Gastrocnemius medialis (tissue), 4 donors: Measurements from ENCODE around the gene MAP2K6. TPM values are rescaled to one million over a fixed set of nuclear protein-coding genes. Genes with fewer than 3 reads are reported as not detected.

ENCODE experiments used
- ATAC-seq, 2 donors: fragments of 150-250 bp; one replicate each; pipeline ENCODE4 v1.9.1; 2016
- DNase-seq, 2 donors: peaks; one replicate each; pipeline ENCODE4 v3.0.0-alpha.2; 2019
- H3K27ac ChIP-seq, 4 donors: fragments of 200-600 bp; sonication (generic); 1 replicate in 1 of 4; 2 replicates in 3 of 4; pipeline ENCODE4 v1.5.1; 2016 to 2018; ENCODE audit warnings: mild to moderate bottlenecking in 2 of 4, moderate library complexity in 1 of 4
- H3K27me3 ChIP-seq, 3 donors: fragments of 200-600 bp; sonication (generic) in 2 of 3; 1 replicate in 1 of 3; 2 replicates in 2 of 3; pipeline versions ENCODE4 v1.5.1 to v1.6.0; 2016 to 2019; ENCODE audit warnings: mild to moderate bottlenecking in 1 of 3, moderate library complexity in 1 of 3
- H3K36me3 ChIP-seq, 2 donors: fragments of 200-600 bp; sonication (generic) in 1 of 2; one replicate each; pipeline ENCODE4 v1.5.1; 2017 to 2018
- H3K4me1 ChIP-seq, 2 donors: fragments of 200-600 bp; sonication (generic) in 1 of 2; one replicate each; pipeline ENCODE4 v1.5.1; 2016 to 2017; ENCODE audit warnings: mild to moderate bottlenecking in 2 of 2
- H3K4me3 ChIP-seq, 4 donors: fragments of 200-600 bp; sonication (generic) in 3 of 4; 1 replicate in 1 of 4; 2 replicates in 3 of 4; pipeline ENCODE4 v1.5.1; 2016 to 2019; ENCODE audit warnings: mild to moderate bottlenecking in 2 of 4
- H3K9me3 ChIP-seq, 3 donors: fragments of 200-600 bp; sonication (generic) in 2 of 3; 1 replicate in 1 of 3; 2 replicates in 2 of 3; pipeline ENCODE4 v1.5.1; 2016 to 2019
- CTCF ChIP-seq, 5 experiments: fragments of 450-650 bp in 3 of 5; fragments of 200-600 bp in 2 of 5; sonication (generic) in 2 of 5; IDR thresholded peaks in 4 of 5; conservative IDR thresholded peaks in 1 of 5; 1 replicate in 4 of 5; 2 replicates in 1 of 5; pipeline ENCODE4 v1.5.1; 2016 to 2019; ENCODE audit warnings: antibody characterized with exemption in 5 of 5, mild to moderate bottlenecking in 3 of 5, moderate library complexity in 3 of 5
- POLR2A ChIP-seq, 2 donors: fragments of 450-650 bp; IDR thresholded peaks; one replicate each; pipeline ENCODE4 v1.6.1; 2017; ENCODE audit warnings: antibody characterized with exemption in 2 of 2, mild to moderate bottlenecking in 2 of 2, moderate library complexity in 2 of 2
- in situ Hi-C, 4 donors: fragments of 200-750 bp; cut with MboI; loops; one replicate each; pipeline versions ENCODE4 v1.15.0 to v1.8.0; 2017; ENCODE audit warnings: low sequenced_read_pairs in 4 of 4
- intact Hi-C: fragments of 100-400 bp; cut with DNase I; formaldehyde crosslinking; loops from one replicate; pipeline ENCODE4 v1.15.1; 2023; ENCODE audit warnings: low total_unique reads
- total RNA-seq, 4 donors: library from RNA; depleted of rRNA; stranded (reverse); fragments of >200 nt; gene quantifications; one replicate each; pipeline versions ENCODE4 v1.1.0 to v1.2.3, GENCODE V29; 2016

The MAP2K6 gene
- total RNA-seq, 4 donors from 2014 or later: 35.1 to 351 (median 223) TPM

- peaks cover 0 to 4% of the 10 kb centered on the region in 2 donors for H3K4me1 ChIP-seq
- H3K27ac ChIP-seq: no peak overlapping the region
- DNase-seq (no peak), ATAC-seq (no peak)
- no peaks in the 10 kb centered on the region for H3K27me3 ChIP-seq
- H3K36me3 ChIP-seq: no peaks in the 10 kb centered on the region
- intact Hi-C loops (no loop called here), in situ Hi-C loops (loop anchor here in 3 of 4 donors (10.0 to 25.0 kb wide), 3 partner anchors 582 to 982 kb away; partner anchors contain the start of gene KCNJ2 (in 2 of the 3))
- no peak for TF ChIP-seq CTCF (IDR thresholded peaks at IDR 0.05 in 4 of 5, conservative IDR thresholded peaks at IDR 0.05 in 1 of 5)
- no peak for TF ChIP-seq POLR2A (IDR thresholded peaks at IDR 0.05)
- no peaks in the 10 kb centered on the region for H3K9me3 ChIP-seq
- no peak overlapping the region for H3K4me3 ChIP-seq
Observed at GRCh38 chr17:69579961-69580677, 165.6 kb downstream of the MAP2K6 start.

- intact Hi-C loops: no loop called here
- DNase-seq (no peak), ATAC-seq (no peak)
- TF ChIP-seq POLR2A (IDR thresholded peaks at IDR 0.05) (no peak), CTCF (IDR thresholded peaks at IDR 0.05 in 4 of 5, conservative IDR thresholded peaks at IDR 0.05 in 1 of 5) (no peak)
- no peaks in the 10 kb centered on the region for H3K36me3 ChIP-seq
- no peaks in the 10 kb centered on the region for H3K27me3 ChIP-seq
- H3K4me3 ChIP-seq: peak overlapping the region in 3 of 4 donors; percentile 21 to 31 (median 24)
- peaks cover 0 to 4% of the 10 kb centered on the region in 2 donors for H3K4me1 ChIP-seq
- no peaks in the 10 kb centered on the region for H3K9me3 ChIP-seq
- in situ Hi-C loops: loop anchor here in 2 of 4 donors (25.0 kb wide), 2 partner anchors 581 to 981 kb away; partner anchors contain the start of gene KCNJ2 (in 2 of the 2)
- peak overlapping the region in 1 of 4 donors; percentile 15 for H3K27ac ChIP-seq
Observed at GRCh38 chr17:69581061-69581961, 166.8 kb downstream of the MAP2K6 start.

GRCh38 chr17:69588316-69588715 lies 173.8 kb downstream of the MAP2K6 start:
- H3K27me3 ChIP-seq: no peaks in the 10 kb centered on the region
- intact Hi-C loops (no loop called here), in situ Hi-C loops (loop anchor here in 2 of 4 donors (25.0 kb wide), 2 partner anchors 574 to 974 kb away; partner anchors contain the start of gene KCNJ2 (in 2 of the 2))
- H3K4me3 ChIP-seq: no peak overlapping the region
- no peak overlapping the region for H3K27ac ChIP-seq
- H3K36me3 ChIP-seq: no peaks in the 10 kb centered on the region
- H3K9me3 ChIP-seq: no peaks in the 10 kb centered on the region
- DNase-seq (no peak), ATAC-seq (no peak)
- TF ChIP-seq POLR2A (IDR thresholded peaks at IDR 0.05): no peak
- no peak for TF ChIP-seq CTCF (IDR thresholded peaks at IDR 0.05 in 4 of 5, conservative IDR thresholded peaks at IDR 0.05 in 1 of 5)
- H3K4me1 ChIP-seq: no peaks in the 10 kb centered on the region

- TF ChIP-seq POLR2A (IDR thresholded peaks at IDR 0.05) (no peak), CTCF (IDR thresholded peaks at IDR 0.05 in 4 of 5, conservative IDR thresholded peaks at IDR 0.05 in 1 of 5) (no peak)
- in situ Hi-C loops: loop anchor here in 2 of 4 donors (25.0 kb wide), 2 partner anchors 573 to 973 kb away; partner anchors contain the start of gene KCNJ2 (in 2 of the 2)
- H3K27me3 ChIP-seq: no peaks in the 10 kb centered on the region
- no peaks in the 10 kb centered on the region for H3K9me3 ChIP-seq
- no peaks in the 10 kb centered on the region for H3K36me3 ChIP-seq
- H3K4me1 ChIP-seq: no peaks in the 10 kb centered on the region
- no peak for DNase-seq
- no peak for ATAC-seq
- H3K4me3 ChIP-seq: no peak overlapping the region
- no peak overlapping the region for H3K27ac ChIP-seq
- intact Hi-C loops: no loop called here
Observed at GRCh38 chr17:69588827-69589239, 174.3 kb downstream of the MAP2K6 start.
